Measurements from ENCODE around the gene FDXR.

Gene FDXR

DNA sequence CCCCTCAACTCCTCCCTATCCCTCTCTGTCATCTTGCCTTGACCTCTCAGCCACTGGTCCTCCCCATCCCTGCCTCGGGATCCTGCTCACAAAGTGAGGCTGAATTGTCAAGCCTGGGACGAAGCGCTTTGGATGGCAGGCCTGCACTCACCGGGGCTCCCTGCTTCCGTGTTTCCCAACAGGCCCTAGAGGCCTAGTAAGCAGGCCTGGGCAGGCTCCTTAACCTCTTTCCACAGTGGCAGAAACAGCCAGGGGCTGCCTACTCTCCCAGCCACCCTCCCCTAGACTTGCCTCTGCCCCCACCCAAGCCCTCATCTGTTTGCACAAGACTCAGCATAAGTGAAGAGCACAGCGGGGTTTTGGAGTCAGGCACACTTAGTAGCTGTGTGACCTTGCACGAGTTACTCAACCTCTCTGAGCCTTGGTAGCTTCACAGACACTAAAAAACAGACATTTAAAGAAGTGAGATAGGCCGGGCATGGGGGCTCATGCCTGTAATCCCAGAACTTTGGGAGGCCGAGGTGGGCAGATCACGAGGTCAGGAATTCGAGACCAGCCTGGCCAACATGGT, 25.7 kb upstream of the FDXR start:
- DNase-seq (ENCODE audit: low read depth in 2 of 2) = no peak

DNA sequence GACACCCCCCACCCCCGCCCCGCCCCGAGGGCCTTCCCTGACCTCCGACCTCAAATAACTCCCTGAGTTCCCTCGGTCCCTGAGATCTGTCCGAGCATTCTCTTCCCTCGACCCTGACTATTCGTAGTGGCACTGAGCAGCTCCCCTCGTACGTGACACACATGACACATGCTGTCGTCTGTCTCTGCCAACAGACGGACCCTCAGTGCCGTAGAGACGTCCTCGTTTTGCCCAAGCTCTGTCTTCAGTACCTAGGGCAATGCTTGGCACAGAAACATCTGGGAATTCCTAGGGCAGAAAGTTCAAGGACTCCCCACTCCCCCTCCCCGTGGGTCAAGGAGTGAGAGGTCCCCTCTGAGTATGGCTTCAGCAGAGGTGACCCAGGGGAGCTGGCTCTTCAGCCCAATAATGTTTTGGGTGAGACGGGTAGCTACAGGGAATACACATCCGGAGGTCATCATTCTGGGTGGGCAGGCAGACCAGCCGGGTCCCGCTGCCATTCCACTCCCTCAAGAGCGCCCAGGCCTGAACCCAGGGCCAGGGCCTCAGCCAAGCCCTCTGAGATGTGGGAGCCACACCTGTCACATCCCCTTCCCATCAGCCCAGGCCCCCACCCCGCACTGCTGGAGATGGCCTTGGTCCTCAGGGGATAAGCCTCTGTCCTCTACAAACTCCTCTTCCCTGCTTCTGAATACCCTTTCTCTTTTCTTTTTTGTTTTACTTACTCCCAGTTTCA, 21.3 kb upstream of the FDXR start:
- no peak for DNase-seq (ENCODE audit: low read depth in 2 of 2)

DNA sequence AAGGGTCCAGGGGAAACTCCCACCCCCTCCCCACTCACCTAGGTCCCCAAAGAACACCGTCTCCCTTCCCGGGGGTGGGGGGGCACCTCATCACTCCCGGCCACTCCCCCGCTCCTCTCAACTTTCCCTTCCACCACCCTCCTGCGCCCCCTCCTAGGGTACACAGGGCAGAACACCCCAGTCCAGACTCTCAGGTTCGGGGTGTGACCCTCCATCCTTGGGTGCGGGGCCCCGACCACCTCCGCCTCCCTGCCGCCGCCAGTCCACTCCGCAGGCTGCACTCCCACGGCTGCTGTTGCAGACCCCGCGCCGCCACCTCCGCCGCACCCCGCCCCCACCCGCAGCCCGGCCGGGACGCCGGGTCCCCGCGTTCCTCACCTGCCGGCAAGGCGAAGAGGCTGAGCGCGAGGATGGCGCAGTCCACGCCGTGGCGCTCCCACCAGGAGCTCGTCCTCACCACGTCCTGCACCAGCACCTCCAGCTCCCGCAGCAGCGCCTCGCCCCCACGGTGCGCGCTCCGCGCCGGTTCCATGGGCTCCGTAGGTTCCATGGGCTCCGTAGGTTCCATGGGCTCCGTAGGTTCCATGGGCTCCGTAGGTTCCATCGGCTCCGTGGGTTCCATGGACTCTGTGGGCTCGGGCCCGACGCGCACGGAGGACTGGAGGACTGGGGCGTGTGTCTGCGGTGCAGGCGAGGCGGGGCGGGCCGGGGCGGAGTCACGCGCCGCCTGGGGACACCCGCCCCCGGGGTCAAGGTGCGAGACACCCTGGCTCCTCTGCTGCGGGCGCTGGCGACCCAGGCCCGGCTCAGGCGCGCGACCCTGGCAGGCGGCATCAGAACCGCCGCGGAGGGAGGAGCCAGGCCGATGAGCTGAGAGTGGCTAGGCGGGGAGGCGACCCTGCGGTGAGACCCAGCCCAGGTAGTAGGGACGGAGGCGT, 20.4 kb upstream of the FDXR start, which contains the start of gene FADS6:
Gene FADS6, minus strand, starts transcription at position 660 of the 938 bp plus-strand sequence. Its CDS starts 38 bp downstream, at position 622.
- no peak for DNase-seq (ENCODE audit: low read depth in 2 of 2)

DNA sequence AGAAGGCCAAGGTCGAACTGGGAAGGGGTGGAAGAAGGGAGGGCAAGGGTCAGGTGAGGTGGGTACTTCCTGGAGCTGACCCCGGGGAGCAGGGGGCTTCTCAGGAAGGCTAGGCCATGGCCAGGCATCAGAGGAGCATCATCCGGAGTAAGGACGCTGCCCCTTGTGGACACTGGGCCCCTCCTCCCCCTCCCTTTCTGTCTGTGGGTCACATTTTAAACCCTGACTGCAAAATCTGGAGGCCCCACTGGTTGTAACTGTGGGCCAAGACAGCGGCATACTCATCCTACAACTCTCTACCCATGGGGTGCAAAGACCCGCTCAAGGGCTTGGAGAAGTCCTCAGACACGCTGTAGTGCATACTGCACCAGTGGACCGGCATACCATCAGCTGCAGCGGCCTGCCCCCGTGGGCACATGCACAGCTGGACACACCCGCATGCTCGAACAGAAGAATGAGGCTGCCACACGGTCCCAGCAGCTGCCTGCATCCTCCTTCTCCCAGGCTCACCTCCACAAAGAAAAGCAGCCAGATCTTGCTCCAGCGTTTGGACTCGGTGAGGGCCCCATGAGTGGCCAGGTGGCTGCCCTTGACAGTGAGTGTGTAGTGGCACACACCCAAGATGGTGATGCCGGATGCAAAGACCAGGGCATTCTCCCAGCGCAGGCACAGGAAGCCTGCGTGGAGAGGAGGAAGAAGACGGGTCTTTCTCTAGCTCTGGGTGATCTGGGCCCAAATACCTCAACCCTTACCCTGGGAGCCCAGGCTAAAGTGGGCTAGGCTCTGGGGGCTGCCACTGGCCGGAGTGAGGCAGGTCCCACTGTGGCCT, 19.4 kb upstream of the FDXR start:
- DNase-seq (ENCODE audit: low read depth in 2 of 2) = no peak

DNA sequence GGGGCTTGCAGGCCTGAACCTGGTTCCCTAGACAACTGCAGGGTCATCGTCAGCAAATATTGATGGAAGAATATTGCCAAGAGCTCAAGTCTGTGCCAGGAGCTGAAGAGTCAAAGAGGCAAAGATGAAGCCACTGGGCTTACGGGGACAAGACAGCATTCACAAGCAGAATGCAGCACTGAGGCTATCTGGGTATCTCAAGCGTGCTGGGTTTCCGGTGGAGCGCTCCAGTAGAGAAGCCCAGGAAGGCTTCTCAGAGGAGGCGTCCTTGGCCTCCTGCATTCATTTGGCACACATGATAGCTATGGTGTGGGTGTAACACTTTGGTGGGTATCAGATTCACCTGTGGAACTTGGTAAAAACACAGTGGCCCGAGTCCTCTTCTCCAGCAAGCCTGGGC, 17.8 kb upstream of the FDXR start:
- no peak for DNase-seq (ENCODE audit: low read depth in 2 of 2)

DNA sequence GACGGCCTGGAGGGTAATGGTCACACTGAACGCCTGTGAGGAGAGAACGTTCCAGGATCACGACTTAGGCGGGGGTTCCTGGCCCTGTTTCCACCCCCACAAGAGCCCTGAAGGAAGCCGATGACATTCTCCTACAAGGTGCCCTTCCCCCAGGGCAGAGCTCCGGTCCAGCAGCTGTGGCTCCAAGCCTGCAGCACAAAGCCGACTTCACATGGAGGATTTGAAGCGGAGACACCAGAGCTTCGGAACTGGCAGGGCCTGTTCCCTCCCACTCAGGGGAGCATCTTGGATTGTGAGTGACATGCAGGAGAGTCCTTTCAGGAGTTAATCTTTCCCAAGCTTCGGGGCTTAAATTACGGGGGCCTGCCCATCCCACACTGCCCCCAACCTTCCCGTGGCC, 15.7 kb upstream of the FDXR start:
- DNase-seq (ENCODE audit: low read depth in 2 of 2) = no peak

DNA sequence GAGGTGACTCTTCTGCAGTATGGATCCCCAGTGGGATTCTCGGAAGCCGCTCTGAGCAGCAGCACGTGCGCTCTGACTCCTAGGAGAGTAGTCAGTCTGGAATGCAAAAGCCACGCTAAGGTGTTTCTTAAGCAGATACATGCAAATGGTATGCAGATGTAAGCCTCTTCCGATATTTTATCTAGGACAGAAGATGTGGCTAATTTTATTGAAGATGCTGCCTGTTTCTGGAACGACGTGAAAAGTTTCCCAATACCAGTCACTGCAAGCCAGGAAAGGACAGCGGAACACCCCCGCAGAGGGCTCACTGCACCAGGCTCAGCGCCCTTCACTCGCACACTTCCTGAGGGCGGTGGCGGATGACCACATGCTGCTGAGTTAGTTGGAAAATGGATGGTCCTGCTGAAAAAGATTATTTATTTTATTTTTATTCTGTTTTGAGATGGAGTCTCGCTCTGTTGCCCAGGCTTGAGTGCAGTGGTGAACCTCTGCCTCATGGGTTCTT, 10.5 kb upstream of the FDXR start:
- DNase-seq (ENCODE audit: low read depth in 2 of 2) = no peak

DNA sequence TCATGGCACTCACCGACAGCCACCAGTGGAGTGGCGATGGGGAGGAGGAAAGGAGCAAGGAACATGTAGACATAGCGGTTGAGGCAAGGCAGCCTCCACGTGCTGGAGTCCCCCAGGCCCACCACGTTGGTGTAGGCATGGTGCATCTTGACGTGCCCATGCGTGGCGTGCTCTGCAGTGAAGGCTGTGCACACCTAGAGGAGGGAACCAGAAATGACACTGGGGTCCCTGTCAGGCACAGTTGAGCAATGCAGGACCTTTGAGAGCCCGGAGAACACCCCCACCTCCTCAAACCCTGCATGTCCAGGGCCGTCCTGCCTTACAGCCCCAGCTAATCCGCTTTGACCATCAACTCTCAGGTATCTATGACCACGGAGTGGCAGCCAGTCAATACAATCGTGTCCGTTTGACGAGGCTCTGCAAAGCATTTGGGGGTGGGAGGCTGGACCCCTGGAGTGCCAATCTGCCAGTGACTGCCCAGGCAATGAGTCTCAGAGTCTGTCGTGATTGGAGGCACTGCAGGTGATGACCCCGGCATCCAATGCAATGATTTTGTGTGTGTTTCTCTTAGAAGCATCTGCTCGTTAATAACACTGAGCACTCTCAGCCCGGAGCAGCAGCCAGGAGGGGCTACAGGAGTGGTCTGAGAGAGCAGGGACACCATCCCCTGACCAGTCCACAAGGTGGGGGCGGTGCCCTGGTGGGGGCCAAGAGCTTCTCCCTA, 9.9 kb upstream of the FDXR start:
- DNase-seq (ENCODE audit: low read depth in 2 of 2) = no peak

DNA sequence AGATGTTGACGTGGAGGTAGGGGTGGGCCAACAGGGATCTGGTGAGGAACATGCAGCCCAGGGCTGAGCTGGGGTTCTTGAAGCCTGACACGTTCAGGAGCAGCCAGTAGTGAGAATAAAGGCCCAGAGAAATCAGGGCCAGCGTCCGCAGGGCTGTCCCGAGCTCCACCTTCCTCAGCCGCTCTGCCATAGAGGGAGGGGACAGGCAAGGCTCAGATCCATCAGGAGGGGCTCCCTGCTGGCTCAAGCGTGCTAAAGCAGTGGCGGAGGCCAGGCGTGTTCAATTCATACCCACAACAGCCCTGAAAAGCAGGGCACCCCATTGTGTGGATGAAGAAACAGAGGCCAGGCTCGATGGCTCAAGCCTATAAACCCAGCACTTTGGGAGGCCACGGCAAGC, 8.3 kb upstream of the FDXR start:
- DNase-seq (ENCODE audit: low read depth in 2 of 2) = no peak

DNA sequence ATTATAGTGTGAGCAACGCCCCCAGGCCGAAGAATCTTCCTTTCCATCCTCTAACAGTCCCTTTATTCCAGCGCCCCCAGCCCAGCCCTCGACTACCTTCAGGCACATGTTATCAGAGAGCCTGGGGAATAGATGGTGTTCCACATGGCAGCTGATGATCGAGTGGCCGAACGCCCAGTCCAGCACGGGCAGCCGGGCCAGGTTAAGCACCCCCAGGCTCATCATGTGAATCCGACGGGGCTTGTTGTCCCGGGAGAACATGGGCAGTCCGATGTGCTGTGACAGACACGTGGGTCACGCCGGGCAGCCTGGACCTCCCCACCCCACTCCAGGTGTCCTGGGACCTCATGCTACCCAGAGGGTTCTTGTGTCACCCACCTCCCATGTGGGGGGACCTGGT, 6.5 kb upstream of the FDXR start:
- no peak for DNase-seq (ENCODE audit: low read depth in 2 of 2)

DNA sequence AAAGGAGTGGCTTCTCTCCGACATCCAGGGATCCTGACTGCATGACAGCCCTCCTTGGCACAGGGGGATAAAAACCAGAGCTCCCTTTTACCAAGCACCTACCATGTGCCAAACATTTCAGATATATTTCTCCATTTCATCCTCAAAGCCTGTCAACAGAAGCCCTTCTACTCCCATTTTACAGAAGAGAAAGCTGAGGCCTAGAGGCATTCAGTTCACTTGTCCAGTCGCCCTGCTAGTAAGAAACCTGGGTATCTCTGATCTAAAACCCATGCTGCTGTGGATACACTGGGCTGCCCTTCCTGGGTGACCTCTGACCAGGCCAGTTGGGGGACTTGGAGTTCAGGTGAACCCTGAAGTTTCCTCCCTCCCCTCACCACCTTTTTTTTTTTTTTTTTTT, 5.9 kb upstream of the FDXR start:
- no peak for DNase-seq (ENCODE audit: low read depth in 2 of 2)

DNA sequence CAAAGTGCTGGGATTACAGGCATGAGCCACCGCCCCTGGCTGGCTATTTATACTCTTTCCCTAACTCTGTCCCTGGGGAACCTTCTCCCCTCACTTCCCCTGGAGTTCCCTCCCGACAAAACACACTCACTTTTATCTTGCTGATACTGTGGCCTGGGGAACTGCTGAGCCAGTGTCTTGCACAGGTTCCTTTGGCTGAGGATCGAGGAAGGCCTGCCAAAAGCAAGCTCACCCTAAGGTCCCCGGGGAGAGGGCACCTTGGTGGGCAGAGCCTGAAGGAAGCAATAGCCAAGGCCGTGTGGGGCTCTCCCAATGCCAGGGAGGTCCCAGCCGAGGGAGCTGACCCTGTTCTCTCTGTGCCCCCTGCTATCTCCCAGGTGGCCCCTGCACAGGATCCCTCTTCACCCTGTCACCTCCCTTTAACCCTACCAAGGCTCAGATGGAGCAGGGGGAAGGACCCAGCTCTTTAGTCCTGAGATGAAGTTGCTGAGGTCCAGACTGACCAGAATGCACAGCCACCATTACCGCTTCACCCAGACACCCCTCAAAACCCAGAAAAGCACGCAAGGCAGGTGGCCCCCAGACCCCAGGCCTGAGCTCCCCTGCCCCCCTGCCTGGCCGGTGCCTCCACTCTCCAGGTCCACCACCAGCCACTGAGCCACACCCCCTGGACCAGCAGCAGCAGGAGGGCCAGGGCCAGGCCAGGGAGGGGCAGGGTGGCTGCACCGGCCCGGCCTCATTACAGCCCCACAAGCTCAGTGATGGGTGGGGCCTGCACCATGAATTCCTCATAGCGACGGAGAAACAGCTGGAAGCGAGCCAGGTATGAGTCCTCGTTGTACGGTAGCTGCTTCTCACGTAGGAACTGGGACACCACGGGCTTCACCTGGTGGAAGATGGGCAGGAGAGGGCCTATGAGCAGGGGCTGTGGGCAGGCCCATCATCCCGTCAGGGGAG, 5.1 kb upstream of the FDXR start:
- no peak for DNase-seq (ENCODE audit: low read depth in 2 of 2)

DNA sequence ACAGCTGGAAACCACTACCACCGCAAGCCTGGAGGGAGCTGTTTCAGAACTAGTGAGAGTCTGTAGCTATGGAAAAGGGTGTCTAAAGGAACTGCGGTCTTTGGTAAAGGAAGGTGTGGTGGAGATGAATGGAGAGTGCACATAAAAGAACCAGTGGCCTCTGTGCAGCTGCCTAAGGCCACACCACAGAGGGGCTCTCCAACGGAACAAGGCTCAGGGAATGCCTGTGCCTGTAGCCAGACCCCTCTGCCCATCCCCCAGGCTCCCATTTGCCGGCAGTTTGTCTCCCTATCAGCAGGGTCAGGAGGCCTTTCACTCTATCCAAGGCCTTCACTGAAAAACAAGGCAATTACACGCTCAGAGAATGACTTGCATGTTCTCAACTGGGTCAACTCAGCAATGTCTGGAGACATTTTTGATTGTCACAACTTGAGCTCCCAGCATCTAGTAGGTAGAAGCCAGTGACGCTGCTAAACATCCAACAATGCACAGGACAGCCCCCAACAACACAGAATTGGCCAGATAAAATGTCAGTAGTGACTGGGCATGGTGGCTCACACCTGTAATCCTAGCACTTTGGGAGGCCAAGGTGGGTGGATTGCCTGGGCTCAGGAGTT, 3.3 kb upstream of the FDXR start:
- DNase-seq (ENCODE audit: low read depth in 2 of 2) = no peak

DNA sequence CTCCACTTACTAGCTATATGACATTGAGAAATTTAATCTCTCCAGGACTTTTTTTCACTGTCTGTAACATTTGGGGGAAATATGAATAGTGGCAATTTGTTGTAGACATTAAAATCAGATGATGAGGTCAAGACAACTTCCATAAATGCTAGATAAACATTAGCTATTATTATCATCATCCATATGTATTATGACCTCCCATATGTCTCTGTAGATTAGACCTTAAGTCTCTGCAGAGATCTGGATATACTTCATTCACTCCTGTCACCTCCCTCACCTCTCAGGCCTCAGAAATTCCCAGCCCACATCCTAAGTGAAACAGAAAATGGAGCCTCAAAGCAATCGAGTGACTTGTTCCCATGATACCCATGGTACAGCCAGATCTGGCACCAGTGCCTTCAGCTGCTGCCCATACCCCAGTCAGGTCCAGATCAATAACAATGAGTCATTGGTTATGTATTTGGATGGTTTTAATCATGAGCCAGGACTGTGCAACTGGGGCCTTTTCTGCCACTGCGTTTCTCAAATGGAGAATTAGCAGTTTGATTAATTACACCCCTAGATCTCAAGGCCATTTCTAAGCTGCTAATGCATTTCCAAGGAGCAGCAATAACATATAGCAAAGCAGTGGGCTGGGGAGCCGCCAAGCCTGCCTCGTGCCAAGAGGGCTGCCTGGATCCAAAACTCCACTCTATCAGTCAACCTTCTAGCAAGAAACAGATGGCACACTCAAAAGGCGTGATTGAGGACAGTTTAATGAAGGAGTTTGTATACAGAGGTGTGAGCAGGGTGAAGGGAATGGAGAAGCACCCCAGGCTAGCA, 2.6 kb upstream of the FDXR start:
- no peak for DNase-seq (ENCODE audit: low read depth in 2 of 2)

DNA sequence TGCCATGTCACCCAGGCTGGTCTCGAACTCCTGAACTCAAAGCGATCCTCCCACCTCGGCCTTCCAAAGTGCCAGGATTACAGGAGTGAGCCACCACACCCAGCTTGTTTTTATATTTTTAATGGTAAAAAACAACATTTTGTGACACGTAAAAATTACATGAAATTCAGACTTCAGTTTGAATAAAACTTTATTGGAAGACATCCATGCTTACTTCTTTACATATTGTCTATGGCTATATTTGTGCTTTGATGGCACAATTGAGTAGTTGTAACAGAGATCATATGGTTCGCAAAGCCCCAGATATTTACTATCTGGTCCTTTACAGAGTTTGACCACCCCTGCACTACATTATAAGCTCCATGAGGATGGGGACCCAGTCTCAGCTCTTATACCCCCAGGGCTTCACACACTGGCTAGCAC, 1.8 kb upstream of the FDXR start:
- DNase-seq (ENCODE audit: low read depth in 2 of 2) = no peak

DNA sequence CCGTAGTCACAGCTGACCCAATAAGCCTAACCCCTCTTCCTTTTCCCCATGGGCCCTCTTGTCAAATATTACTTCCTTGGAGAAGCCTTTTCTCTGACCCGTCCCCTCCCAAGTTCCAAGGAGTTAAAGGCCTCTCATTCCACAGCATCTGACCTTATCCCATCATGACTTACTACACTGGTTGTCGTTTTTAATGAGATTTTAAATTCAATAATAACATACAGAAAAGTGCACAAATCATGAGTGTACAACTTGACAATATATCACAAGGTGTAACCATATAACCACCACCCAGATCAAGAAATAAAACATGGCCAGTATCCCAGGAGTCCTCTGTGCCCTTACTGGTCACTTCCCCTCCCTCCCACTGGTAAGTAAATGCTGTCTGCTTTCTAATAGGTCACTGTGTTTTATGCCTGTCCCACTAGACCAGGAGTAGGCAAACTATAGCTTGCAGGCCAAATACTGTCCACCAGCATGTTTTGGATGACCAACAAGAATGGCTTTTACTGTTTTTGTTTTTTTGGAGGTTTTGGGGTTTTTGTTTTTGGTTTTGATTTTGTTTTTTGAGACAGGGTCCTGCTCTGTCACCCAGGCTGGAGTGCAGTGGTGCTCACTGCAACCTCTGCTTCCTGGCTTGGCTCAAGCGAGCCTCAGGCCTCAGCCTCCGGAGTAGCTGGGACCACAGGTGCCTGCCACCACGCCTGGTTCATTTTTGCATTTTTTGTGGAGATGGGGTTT, 1.2 kb upstream of the FDXR start:
- no peak for DNase-seq (ENCODE audit: low read depth in 2 of 2)

DNA sequence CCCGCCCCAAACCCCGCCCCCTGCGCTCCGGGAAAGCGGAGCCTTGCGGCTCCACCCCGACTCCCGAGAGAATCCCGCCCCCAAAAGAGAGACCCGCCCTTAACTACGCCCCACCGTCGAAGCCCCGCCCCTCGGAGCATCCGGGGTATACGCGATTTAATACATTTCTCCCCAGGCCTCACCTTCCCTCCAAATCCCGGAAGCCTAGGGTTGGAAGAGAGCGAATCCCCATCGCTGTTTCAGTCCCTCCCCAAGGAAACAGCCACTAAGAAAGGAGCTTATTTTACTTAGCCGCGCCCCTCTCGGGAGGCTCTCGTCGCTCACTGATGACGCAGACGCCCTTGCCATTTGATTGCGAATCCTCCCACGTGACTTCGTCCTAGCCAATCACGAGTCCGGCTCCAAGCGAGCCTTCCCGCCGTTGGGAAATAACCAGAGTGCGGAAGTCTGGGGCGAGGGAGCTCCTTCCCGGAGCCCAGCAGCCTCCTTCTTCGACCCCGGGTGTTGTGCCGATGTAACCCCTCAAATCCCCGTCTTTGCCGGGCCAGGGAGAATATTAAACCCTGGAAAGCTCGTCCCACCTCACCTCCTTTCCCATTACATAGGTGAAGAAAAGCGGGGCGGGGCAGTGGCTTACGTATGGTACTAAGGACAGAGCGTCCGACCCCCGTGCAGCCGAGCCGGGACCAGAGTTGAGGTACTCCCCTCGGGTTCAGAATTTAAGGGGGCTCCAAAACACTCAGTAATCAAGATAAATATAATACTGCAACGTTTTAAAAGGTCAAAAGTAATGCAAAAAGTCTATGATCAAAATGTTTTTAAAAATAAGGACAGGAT, 461 bp upstream of the FDXR start:
- DNase-seq (ENCODE audit: low read depth in 2 of 2) = peak; percentile 97 to 98
